BE2C (cell line): ENCODE data around the gene METTL25B.

ENCODE experiments used
- DNase-seq: peaks from one replicate; pipeline ENCODE4 v3.0.0-alpha.2; 2020
- H3K27me3 ChIP-seq: fragments of 250-450 bp; sonication (Bioruptor Pico); 2 replicates; pipeline ENCODE4 v1.5.1; 2020; ENCODE audit warnings: mild to moderate bottlenecking
- H3K36me3 ChIP-seq: fragments of 250-450 bp; sonication (Bioruptor Pico); 2 replicates; pipeline ENCODE4 v1.5.1; 2020; ENCODE audit warnings: mild to moderate bottlenecking
- H3K4me1 ChIP-seq: fragments of 250-450 bp; sonication (Bioruptor Pico); 2 replicates; pipeline ENCODE4 v1.5.1; 2020
- H3K4me3 ChIP-seq: 2 replicates; pipeline ENCODE4 v1.5.1; 2011; ENCODE audit warnings: low read depth, low read length
- H3K9me3 ChIP-seq: fragments of 250-450 bp; sonication (Bioruptor Pico); 2 replicates; pipeline ENCODE4 v1.5.1; 2020
- TF ChIP-seq, protein P1 (sequence below): IDR thresholded peaks from 2 replicates; pipeline ENCODE4 v1.5.1; 2012; ENCODE audit warnings: mild to moderate bottlenecking, low read depth, low read length

The METTL25B gene

DNA sequence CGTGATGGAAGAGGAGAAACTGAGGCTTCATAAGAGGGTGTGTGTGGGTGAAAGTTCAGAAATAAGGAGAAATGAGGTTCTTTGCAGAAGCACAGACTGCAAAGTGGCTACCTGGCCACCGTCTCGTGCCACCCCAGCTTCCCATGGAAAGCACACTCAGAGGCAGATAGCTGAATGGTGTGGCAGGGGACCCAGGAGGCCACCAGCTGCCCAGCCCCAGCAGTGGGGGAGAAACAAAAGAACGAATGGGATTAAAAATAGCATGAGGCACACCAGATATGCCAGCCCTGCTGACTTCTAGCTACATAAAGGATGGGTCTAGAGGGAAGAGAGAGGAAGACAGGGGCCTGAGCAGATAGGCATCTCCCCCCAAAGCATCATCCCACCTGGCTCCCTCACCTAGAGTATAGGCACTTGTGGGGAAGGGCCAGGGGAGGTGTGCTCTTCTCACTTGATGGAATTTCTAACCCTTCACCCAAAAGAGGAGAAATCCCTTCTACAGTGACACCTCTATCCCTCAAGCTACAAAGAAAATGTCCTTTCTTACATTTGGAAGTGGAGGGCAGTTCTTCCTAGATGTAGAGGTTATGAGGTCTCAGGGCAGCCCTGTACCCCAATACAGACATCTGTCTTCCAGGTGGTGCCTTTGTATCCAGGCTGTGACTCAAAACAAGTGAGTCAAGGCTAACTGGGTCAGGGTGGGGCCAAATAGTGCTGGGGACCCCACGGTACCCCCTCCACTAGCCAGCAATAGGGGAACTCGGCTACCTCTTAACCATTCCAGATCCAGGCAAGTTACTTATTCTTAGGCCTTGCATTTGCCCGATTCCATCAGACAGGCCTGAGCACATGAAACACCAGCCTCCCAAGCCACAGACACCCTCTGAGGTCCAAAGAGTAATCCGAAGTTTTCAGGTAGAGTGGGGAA is 19.7 kb downstream of the METTL25B start:
- no peaks in the 10 kb centered on the region for H3K9me3 ChIP-seq
- peak overlapping the region; percentile 98 for H3K4me3 ChIP-seq
- DNase-seq: no peak
- H3K4me1 ChIP-seq: peaks cover 27% of the 10 kb centered on the region
- peaks cover 40% of the 10 kb centered on the region for H3K36me3 ChIP-seq
- TF ChIP-seq, protein P1, sequence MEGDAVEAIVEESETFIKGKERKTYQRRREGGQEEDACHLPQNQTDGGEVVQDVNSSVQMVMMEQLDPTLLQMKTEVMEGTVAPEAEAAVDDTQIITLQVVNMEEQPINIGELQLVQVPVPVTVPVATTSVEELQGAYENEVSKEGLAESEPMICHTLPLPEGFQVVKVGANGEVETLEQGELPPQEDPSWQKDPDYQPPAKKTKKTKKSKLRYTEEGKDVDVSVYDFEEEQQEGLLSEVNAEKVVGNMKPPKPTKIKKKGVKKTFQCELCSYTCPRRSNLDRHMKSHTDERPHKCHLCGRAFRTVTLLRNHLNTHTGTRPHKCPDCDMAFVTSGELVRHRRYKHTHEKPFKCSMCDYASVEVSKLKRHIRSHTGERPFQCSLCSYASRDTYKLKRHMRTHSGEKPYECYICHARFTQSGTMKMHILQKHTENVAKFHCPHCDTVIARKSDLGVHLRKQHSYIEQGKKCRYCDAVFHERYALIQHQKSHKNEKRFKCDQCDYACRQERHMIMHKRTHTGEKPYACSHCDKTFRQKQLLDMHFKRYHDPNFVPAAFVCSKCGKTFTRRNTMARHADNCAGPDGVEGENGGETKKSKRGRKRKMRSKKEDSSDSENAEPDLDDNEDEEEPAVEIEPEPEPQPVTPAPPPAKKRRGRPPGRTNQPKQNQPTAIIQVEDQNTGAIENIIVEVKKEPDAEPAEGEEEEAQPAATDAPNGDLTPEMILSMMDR: no peak
- H3K27me3 ChIP-seq: no peaks in the 10 kb centered on the region

GRCh38 chr1:156748670-156749418 is 20.6 kb downstream of the METTL25B start:
- Histone ChIP-seq H3K36me3 (peaks cover 32% of the 10 kb centered on the region), H3K9me3 (no peaks in the 10 kb centered on the region), H3K4me1 (peaks cover 27% of the 10 kb centered on the region), H3K4me3 (peak overlapping the region; percentile 98), H3K27me3 (no peaks in the 10 kb centered on the region)
- TF ChIP-seq, protein P1: no peak
- DNase-seq: no peak

DNA sequence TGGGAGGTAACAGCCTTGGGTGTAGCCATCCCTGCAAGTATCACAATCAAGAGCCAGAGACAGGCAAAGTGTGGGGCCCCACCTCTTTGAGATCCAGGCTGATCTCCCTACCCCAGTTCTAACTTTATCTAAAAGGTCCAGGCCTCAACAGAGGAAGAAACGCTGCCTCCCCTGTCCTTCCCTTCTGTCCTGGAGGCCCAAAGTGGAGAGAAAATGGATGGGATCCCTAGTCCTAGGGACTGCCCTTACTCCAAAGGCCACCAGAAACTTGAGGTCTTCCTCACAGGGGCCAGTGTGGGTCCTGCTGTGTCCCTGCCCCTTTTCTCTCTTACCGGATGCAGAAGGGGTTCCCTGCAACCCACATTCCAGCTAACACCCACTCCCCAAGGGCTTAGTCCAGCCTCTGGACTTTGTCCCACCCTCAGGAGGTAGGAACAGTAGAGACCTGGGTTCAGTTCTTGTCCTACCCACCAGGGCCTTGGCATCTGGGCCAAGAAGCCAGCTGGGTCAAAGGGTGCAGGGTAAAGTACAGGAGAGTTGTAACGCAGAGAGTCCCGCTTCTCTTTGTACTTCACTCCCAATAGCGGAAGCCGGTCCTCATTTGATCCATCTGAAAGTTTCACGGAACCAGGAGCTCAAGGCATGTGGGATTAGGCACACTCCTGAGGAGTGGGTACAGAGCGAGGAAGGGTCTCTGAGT is 21.3 kb downstream of the METTL25B start:
- Histone ChIP-seq H3K4me3 (peak overlapping the region; percentile 98), H3K27me3 (no peaks in the 10 kb centered on the region), H3K9me3 (no peaks in the 10 kb centered on the region), H3K36me3 (peaks cover 28% of the 10 kb centered on the region), H3K4me1 (peaks cover 27% of the 10 kb centered on the region)
- no peak for DNase-seq
- TF ChIP-seq, protein P1: no peak

DNA sequence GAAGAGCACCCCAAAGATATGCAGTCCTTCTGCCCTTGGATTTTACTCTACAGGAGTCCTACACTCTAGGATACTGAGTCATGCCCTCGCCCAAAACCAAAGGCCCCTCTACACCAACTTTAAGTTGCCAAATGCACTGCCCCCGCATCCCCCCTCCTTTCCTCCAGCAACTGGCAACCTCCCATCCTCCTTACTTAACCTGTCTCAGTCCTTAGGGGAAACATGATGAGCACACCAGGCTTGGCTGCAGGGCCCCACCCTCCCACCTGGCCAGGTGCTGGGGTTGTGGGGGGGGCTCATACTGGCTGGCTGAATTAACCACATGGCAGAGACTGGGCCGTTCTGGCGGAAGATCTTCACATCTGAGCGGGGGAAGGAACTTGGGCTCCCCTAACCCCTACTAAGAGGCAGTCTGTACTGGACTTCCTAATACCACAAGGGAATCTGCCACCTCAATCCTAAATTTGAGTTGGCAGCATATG is 22.0 kb downstream of the METTL25B start:
- TF ChIP-seq, protein P1: no peak

GRCh38 chr1:156750711-156751450 is 22.6 kb downstream of the METTL25B start:
- H3K4me1 ChIP-seq: peaks cover 27% of the 10 kb centered on the region

More for the DNA sequence above, 22.0 kb downstream of the METTL25B start:
- Histone ChIP-seq H3K36me3 (peaks cover 22% of the 10 kb centered on the region), H3K4me3 (peak overlapping the region; percentile 98), H3K4me1 (peaks cover 27% of the 10 kb centered on the region), H3K27me3 (no peaks in the 10 kb centered on the region), H3K9me3 (no peaks in the 10 kb centered on the region)
- no peak for DNase-seq

More at GRCh38 chr1:156750711-156751450, 22.6 kb downstream of the METTL25B start:
- TF ChIP-seq, protein P1: no peak
- Histone ChIP-seq H3K4me3 (peak overlapping the region; percentile 98), H3K27me3 (no peaks in the 10 kb centered on the region), H3K9me3 (no peaks in the 10 kb centered on the region), H3K36me3 (peaks cover 16% of the 10 kb centered on the region)
- peak; percentile 65 for DNase-seq
